ENCODE measurements around the gene PPFIBP2. TPM values are rescaled to one million over a fixed set of nuclear protein-coding genes. Genes with fewer than 3 reads are reported as not detected.

PPFIBP2 gene
- total RNA-seq, 1 donor from 2014 or later: 15.0 TPM

- Histone ChIP-seq H3K27me3 (ENCODE audit: control insufficient read depth, insufficient read depth, low read length) (no peaks in the 10 kb centered on the region), H3K36me3 (ENCODE audit: control insufficient read depth, insufficient read depth, low read length) (no peaks in the 10 kb centered on the region), H3K4me3 (ENCODE audit: low read depth, low read length) (no peak overlapping the region)
- TF ChIP-seq, protein P1, sequence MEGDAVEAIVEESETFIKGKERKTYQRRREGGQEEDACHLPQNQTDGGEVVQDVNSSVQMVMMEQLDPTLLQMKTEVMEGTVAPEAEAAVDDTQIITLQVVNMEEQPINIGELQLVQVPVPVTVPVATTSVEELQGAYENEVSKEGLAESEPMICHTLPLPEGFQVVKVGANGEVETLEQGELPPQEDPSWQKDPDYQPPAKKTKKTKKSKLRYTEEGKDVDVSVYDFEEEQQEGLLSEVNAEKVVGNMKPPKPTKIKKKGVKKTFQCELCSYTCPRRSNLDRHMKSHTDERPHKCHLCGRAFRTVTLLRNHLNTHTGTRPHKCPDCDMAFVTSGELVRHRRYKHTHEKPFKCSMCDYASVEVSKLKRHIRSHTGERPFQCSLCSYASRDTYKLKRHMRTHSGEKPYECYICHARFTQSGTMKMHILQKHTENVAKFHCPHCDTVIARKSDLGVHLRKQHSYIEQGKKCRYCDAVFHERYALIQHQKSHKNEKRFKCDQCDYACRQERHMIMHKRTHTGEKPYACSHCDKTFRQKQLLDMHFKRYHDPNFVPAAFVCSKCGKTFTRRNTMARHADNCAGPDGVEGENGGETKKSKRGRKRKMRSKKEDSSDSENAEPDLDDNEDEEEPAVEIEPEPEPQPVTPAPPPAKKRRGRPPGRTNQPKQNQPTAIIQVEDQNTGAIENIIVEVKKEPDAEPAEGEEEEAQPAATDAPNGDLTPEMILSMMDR (IDR thresholded peaks at IDR 0.05; ENCODE audit: insufficient read depth, low read length, severe bottlenecking): peak; percentile 70
- FAIRE-seq (no peak), DNase-seq (ENCODE audit: low read depth) (no peak)
Measured at GRCh38 chr11:7548659-7549274, 35.0 kb downstream of the PPFIBP2 start.

DNA sequence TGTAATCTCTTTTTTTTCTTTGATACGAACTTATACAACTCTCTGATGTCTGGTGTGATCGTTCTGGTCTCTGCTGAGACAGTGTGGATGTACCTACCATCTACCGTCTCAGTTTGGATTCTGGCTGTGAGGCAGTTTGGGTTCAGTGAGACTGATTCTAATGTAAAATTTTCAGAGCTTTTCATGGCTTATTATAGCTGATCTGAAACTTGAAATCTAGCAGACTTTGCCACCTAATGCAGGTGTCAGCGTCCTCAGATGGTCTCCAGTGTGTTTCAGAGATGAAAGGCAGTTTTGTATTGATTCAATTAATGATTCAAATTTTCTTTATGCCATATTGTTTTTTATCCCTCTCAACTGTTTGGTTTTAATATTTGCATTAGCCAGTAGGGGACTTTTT, 35.9 kb downstream of the PPFIBP2 start:
- TF ChIP-seq, protein P1 (IDR thresholded peaks at IDR 0.05; ENCODE audit: insufficient read depth, low read length, severe bottlenecking): no peak
- FAIRE-seq (no peak), DNase-seq (ENCODE audit: low read depth) (no peak)
- Histone ChIP-seq H3K27me3 (ENCODE audit: control insufficient read depth, insufficient read depth, low read length) (no peaks in the 10 kb centered on the region), H3K4me3 (ENCODE audit: low read depth, low read length) (no peak overlapping the region), H3K36me3 (ENCODE audit: control insufficient read depth, insufficient read depth, low read length) (no peaks in the 10 kb centered on the region)

GRCh38 chr11:7551571-7551970, 37.8 kb downstream of the PPFIBP2 start:
- TF ChIP-seq, protein P1 (IDR thresholded peaks at IDR 0.05; ENCODE audit: insufficient read depth, low read length, severe bottlenecking): no peak
- Histone ChIP-seq H3K36me3 (ENCODE audit: control insufficient read depth, insufficient read depth, low read length) (no peaks in the 10 kb centered on the region), H3K4me3 (ENCODE audit: low read depth, low read length) (no peak overlapping the region), H3K27me3 (ENCODE audit: control insufficient read depth, insufficient read depth, low read length) (no peaks in the 10 kb centered on the region)
- FAIRE-seq: no peak
- peak; percentile 49 for DNase-seq (ENCODE audit: low read depth)

DNA sequence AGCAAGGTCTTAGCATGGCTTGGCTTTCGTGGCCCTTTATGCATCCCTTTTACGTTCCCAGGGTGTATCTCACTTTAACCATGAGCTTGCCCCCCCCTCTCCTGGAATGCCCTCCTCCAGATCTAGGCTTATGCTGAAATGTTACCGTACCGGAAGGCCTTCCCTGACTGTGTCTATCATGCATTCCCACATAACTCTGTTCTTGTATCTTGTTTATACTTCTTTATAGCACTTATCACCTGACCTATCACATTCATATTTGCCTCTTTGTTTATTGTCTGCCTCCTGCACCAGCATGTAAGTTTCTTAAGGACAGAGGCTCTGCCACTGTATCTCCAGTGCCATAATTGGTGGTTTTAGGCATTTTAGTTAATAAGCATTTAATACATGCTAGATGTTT, 38.9 kb downstream of the PPFIBP2 start:
- FAIRE-seq (no peak), DNase-seq (ENCODE audit: low read depth) (no peak)
- H3K27me3 ChIP-seq (ENCODE audit: control insufficient read depth, insufficient read depth, low read length): no peaks in the 10 kb centered on the region
- H3K4me3 ChIP-seq (ENCODE audit: low read depth, low read length): no peak overlapping the region
- TF ChIP-seq, protein P1 (IDR thresholded peaks at IDR 0.05; ENCODE audit: insufficient read depth, low read length, severe bottlenecking): no peak
- no peaks in the 10 kb centered on the region for H3K36me3 ChIP-seq (ENCODE audit: control insufficient read depth, insufficient read depth, low read length)

GRCh38 chr11:7555052-7555699, 41.4 kb downstream of the PPFIBP2 start:
- peak; percentile 28 for FAIRE-seq
- no peak for DNase-seq (ENCODE audit: low read depth)
- TF ChIP-seq, protein P1 (IDR thresholded peaks at IDR 0.05; ENCODE audit: insufficient read depth, low read length, severe bottlenecking): no peak

More at GRCh38 chr11:7555052-7555699, 41.4 kb downstream of the PPFIBP2 start:
- no peaks in the 10 kb centered on the region for H3K36me3 ChIP-seq (ENCODE audit: control insufficient read depth, insufficient read depth, low read length)
- H3K27me3 ChIP-seq (ENCODE audit: control insufficient read depth, insufficient read depth, low read length): no peaks in the 10 kb centered on the region
- no peak overlapping the region for H3K4me3 ChIP-seq (ENCODE audit: low read depth, low read length)

Data from bronchial epithelial cell (primary cell).